ENCODE results near the gene THADA.

GRCh38 chr2:43348908-43349661 lies 246.8 kb downstream of the THADA start:
- no peak for TF ChIP-seq CTCF (tag by site-specific recombination; IDR thresholded peaks at IDR 0.05)
- TF ChIP-seq ZNF433 (tag by site-specific recombination; IDR thresholded peaks at IDR 0.05; ENCODE audit: low read depth), result no peak
- TF ChIP-seq ZNF274 (IDR thresholded peaks at IDR 0.05; ENCODE audit: low read length), result no peak
- TF ChIP-seq ZNF274 (tag by site-specific recombination; IDR thresholded peaks at IDR 0.05; ENCODE audit: borderline replicate concordance), result no peak
- no peak for TF ChIP-seq ZNF76 (tag by site-specific recombination; IDR thresholded peaks at IDR 0.05; ENCODE audit: borderline replicate concordance, low read depth)
- TF ChIP-seq SP3 (tag by site-specific recombination; IDR thresholded peaks at IDR 0.05), result no peak
- no peak for TF ChIP-seq REST (tag by site-specific recombination; IDR thresholded peaks at IDR 0.05)
- TF ChIP-seq ZBTB1 (tag by site-specific recombination; IDR thresholded peaks at IDR 0.05), result no peak
- no peak for TF ChIP-seq SP7 (tag by site-specific recombination; IDR thresholded peaks at IDR 0.05)
- TF ChIP-seq ZNF24 (tag by site-specific recombination; IDR thresholded peaks at IDR 0.05), result no peak

Data from HEK293 (cell line).